Progenitor cell of endocrine pancreas (in vitro differentiated cells): ENCODE measurements around the gene ZNF511. TPM values are rescaled to one million over a fixed set of nuclear protein-coding genes. Genes with fewer than 3 reads are reported as not detected.

ENCODE experiments used
- DNase-seq: peaks from one replicate; pipeline ENCODE4 v3.0.0; 2021; ENCODE audit warnings: low spot score; ENCODE audit not compliant: unreplicated experiment
- H3K27ac Mint-ChIP-seq: 2 replicates; pipeline ENCODE4 v1.8.0; 2021; ENCODE audit warnings: mild to moderate bottlenecking, moderate library complexity, mixed read lengths
- H3K27me3 Mint-ChIP-seq: 2 replicates; pipeline ENCODE4 v1.8.0; 2021; ENCODE audit warnings: mixed read lengths
- H3K36me3 Mint-ChIP-seq: 2 replicates; pipeline ENCODE4 v1.8.0; 2022; ENCODE audit warnings: mixed read lengths; ENCODE audit not compliant: insufficient read depth
- H3K4me1 Mint-ChIP-seq: 2 replicates; pipeline ENCODE4 v1.8.0; 2021; ENCODE audit warnings: low read depth, mixed read lengths
- H3K4me3 Mint-ChIP-seq: 2 replicates; pipeline ENCODE4 v1.8.0; 2021; ENCODE audit warnings: low read depth, mild to moderate bottlenecking, moderate library complexity, mixed read lengths
- H3K9me3 Mint-ChIP-seq: 2 replicates; pipeline ENCODE4 v1.8.0; 2021; ENCODE audit warnings: low read depth, mixed read lengths
- total RNA-seq: library from RNA; stranded (reverse); gene quantifications from 2 replicates; pipeline ENCODE4 v1.2.1, GENCODE V29; 2021
- TF ChIP-seq, protein P1 (sequence below): fragments of 200-600 bp; sonication (generic); IDR thresholded peaks from one replicate; pipeline ENCODE4 v1.5.0; 2021; ENCODE audit warnings: antibody characterized with exemption, mild to moderate bottlenecking; ENCODE audit not compliant: unreplicated experiment

The ZNF511 gene
- total RNA-seq, 1 donor from 2014 or later = 56.8 TPM

DNA sequence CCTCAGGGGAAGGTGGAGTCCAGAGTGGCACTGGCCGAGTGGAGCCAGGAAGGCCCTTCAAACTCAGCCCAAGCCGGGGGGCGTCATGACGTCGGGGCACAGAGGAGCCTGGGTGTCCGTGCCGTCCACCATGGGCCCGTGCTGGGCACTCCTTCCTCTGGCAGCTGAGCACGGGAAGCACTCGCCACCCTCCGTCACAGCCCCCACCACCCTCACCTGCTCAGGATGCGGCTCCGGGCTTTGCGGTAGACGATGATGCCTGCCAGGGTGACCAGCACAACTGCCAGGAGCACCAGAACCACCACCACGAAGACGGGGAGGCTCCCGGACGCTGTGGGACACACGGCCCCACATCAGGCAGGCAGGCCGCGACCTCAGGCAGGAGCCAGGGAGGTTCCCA, 40.2 kb upstream of the ZNF511 start:
- Mint-ChIP-seq H3K4me1 (no peaks in the 10 kb centered on the region), H3K27me3 (peaks cover 3% of the 10 kb centered on the region), H3K36me3 (no peaks in the 10 kb centered on the region), H3K9me3 (no peaks in the 10 kb centered on the region), H3K4me3 (no peak overlapping the region), H3K27ac (no peak overlapping the region)
- DNase-seq = no peak
- TF ChIP-seq, protein P1, sequence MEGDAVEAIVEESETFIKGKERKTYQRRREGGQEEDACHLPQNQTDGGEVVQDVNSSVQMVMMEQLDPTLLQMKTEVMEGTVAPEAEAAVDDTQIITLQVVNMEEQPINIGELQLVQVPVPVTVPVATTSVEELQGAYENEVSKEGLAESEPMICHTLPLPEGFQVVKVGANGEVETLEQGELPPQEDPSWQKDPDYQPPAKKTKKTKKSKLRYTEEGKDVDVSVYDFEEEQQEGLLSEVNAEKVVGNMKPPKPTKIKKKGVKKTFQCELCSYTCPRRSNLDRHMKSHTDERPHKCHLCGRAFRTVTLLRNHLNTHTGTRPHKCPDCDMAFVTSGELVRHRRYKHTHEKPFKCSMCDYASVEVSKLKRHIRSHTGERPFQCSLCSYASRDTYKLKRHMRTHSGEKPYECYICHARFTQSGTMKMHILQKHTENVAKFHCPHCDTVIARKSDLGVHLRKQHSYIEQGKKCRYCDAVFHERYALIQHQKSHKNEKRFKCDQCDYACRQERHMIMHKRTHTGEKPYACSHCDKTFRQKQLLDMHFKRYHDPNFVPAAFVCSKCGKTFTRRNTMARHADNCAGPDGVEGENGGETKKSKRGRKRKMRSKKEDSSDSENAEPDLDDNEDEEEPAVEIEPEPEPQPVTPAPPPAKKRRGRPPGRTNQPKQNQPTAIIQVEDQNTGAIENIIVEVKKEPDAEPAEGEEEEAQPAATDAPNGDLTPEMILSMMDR = no peak

DNA sequence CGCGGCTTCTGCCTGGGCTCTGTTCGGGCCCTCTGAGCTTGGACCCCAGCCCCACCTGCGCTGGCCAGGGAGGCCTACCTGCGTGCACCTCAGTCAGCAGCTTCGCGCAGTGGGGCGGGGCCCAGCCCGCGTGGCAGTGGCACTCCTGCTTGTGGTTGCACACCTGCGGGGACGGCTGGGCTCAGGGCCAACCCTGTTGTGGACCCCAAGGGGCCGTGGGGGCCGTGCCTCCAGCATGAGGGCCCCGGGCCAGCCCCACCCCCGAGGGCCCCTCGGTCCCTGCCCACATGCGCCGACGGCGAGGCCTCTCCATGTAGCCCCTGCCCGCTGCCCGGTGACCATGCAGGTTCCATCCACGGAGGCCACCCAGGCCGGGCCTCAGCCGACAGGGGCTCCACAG, 39.3 kb upstream of the ZNF511 start:
- Mint-ChIP-seq H3K27me3 (peaks cover 1% of the 10 kb centered on the region), H3K4me3 (no peak overlapping the region), H3K4me1 (no peaks in the 10 kb centered on the region), H3K9me3 (no peaks in the 10 kb centered on the region), H3K27ac (no peak overlapping the region), H3K36me3 (no peaks in the 10 kb centered on the region)
- no peak for DNase-seq
- TF ChIP-seq, protein P1 = no peak

DNA sequence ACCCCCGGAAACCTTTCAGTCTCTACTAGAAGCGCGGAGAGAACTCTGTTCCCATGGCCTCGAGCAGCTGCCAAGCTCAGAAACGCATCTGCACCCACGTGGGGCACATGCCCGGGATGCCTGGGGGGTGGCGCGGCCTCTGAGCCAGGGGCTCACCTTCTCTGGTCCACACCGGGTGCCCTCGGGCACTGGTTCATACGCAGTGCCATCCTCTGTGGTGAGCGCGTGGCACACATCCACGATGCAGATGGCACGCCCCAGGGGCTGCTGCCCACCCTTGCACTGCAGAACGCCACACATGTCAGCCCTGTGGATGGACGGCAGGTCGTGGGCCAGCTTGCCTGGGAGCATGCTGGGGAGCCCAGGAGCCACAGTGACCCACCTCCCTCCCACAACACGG, 38.5 kb upstream of the ZNF511 start:
- Mint-ChIP-seq H3K4me1 (no peaks in the 10 kb centered on the region), H3K9me3 (no peaks in the 10 kb centered on the region), H3K36me3 (no peaks in the 10 kb centered on the region), H3K4me3 (no peak overlapping the region), H3K27ac (no peak overlapping the region), H3K27me3 (no peaks in the 10 kb centered on the region)
- TF ChIP-seq, protein P1 = no peak
- DNase-seq = no peak

DNA sequence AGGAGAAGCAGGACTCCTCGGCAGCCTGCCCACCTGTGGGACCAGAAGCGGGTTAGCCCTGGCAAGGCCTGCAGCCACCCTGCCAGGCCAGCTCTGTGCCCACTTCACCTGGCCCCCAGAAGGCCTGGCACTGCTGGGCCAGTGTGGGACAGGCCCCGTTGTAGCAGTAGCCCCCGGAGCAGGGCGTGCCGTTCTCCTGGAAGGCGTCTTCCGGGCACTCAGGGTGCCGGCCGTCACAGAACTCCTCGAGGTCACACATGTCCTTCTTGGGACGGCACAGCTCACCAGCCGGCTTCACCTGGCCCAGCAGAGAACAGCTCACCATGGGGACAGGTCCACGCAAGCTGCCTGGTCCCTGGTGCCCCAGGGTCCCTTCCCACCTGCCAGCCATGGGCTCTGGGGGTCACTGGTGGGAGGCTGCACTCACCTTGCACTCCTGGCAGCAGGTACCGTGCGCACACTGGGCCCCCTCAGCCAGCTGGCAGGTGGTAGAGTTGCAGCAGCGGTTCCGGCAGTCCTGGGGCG, 37.9 kb upstream of the ZNF511 start:
- Mint-ChIP-seq H3K27me3 (no peaks in the 10 kb centered on the region), H3K4me3 (no peak overlapping the region), H3K27ac (no peak overlapping the region), H3K36me3 (no peaks in the 10 kb centered on the region), H3K4me1 (peaks cover under 1% of the 10 kb centered on the region), H3K9me3 (no peaks in the 10 kb centered on the region)
- no peak for DNase-seq
- TF ChIP-seq, protein P1 = no peak

DNA sequence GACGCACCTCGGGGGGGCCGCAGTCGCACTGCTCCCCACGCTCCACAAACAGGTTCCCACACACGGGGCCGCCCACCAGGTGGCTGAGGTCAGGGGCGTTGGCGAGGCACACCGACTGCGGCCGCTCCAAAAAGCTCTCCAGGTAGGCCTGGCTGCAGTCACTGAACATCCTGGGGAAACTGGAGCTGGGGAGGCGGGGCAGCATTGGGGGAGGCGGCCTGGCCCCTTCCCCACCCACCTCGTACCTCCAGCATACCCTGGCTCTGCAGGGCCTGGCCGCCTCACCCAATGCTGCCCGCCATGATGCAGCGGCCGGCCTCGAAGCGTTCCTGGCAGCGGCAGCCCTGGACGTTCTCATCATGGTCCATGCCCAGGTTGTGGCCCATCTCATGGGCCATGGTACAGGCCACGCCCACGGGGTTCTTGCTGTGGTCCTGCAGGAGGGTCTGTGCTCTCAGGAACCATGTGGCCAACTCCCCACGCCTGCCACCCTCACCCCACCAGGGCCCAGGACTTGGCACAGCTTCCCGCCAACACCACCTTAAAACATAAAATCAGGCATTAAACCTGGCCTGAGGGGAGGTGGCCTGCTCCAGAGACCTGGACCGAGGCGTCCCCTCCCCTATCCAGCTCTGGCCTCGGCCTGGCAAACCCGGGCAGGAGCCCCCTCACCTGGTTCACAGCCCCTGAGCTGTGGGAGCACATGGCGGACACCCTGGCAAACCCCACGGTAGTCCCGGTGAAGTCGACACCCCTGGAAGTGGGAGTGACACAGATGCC, 37.0 kb upstream of the ZNF511 start:
- peaks cover 6% of the 10 kb centered on the region for H3K4me1 Mint-ChIP-seq
- DNase-seq = no peak
- no peak overlapping the region for H3K27ac Mint-ChIP-seq
- H3K27me3 Mint-ChIP-seq = no peaks in the 10 kb centered on the region
- TF ChIP-seq, protein P1 = no peak
- H3K9me3 Mint-ChIP-seq = no peaks in the 10 kb centered on the region
- no peaks in the 10 kb centered on the region for H3K36me3 Mint-ChIP-seq
- H3K4me3 Mint-ChIP-seq = no peak overlapping the region
